Cerebellar nuclear complex (tissue), 1 donor: Measurements from ENCODE around the gene SHC2.
"Not testable (repeated sequence)": the region's sequence is repeated elsewhere in the genome, so short reads cannot be mapped to it uniquely, and the experiment has no call there.

Experiments used
- DNase-seq, 2 experiments: peaks; one replicate each; lab custom pipeline; 2025; lab: John Stamatoyannopoulos, UW

Gene SHC2

GRCh38 chr19:406971-407510 lies 53.8 kb downstream of the SHC2 start:
- DNase-seq, result no peak

GRCh38 chr19:406135-406781 lies 54.6 kb downstream of the SHC2 start:
- DNase-seq, result no peak

GRCh38 chr19:405121-405965 lies 55.5 kb downstream of the SHC2 start:
- no peak for DNase-seq

- DNase-seq, result no peak
Measured at GRCh38 chr19:403221-404027, 57.4 kb downstream of the SHC2 start.

GRCh38 chr19:402786-403185 lies 58.0 kb downstream of the SHC2 start:
- no peak for DNase-seq

- no peak for DNase-seq
Measured at GRCh38 chr19:401866-402511, 58.8 kb downstream of the SHC2 start.

- no peak for DNase-seq
Measured at GRCh38 chr19:400976-401865, 59.6 kb downstream of the SHC2 start.

DNA sequence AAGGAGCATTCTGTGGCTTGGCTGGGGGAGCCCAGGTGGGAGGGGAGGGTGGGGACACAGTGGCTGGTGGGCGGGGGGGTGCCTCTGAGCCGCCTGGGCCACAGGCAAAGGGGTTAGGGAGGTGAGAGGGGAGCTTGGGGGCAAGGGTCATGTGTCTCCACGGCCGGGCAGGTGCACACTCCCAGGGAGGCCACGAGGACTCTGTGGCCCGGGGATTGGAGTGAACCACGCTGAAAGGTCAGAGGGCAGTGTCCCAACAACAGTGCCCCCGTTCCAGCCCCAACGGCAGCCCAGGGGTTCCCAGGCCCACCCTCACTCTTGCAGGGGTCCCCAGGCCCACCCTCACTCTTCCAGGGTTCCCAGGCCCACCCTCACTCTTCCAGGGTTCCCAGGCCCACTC lies 61.5 kb downstream of the SHC2 start:
- DNase-seq, result no peak

- no peak for DNase-seq
Measured at GRCh38 chr19:398719-399118, 62.1 kb downstream of the SHC2 start.

GRCh38 chr19:397941-398706 lies 62.7 kb downstream of the SHC2 start:
- DNase-seq, result no peak

GRCh38 chr19:397321-397720 lies 63.5 kb downstream of the SHC2 start:
- no peak for DNase-seq

GRCh38 chr19:395467-395866 lies 65.4 kb downstream of the SHC2 start:
- DNase-seq, result no peak

GRCh38 chr19:394857-395256 lies 66.0 kb downstream of the SHC2 start:
- DNase-seq, result not testable (repeated sequence)

GRCh38 chr19:393560-393959 lies 67.3 kb downstream of the SHC2 start:
- DNase-seq, result not testable (repeated sequence)

- no peak for DNase-seq
Measured at GRCh38 chr19:392375-392970, 68.4 kb downstream of the SHC2 start.

DNA sequence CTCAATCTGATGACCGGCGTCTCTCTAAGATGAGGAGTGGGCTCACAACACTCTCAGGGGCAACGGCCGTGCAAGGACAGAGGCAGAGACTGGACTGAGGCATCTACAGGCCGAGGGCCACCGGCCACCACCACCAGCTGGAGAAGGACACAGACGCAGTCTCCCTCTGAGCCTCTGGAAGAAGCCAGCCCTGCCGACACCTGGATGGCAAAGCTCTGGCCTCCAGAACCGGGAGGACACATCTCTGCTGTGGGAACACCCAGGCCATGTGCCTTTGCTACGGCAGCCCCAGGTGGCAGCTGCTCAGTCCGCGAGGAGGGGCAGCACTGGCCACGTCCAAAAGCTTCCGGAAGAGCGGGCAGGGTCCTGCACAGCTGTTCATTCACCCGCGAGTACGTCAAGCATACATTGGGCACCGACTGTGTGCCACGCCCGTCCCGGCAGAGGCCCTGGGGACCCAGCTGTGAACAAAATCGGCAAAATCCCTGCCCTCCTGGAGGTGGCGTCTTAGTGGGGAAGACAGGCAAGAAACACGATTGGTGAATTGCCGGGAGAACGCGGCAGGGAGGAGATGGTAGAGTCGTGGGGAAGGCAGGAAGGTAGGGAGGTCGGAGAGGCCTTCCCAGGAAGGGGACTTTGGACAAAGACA lies 69.0 kb downstream of the SHC2 start:
- DNase-seq, result no peak

GRCh38 chr19:391207-391557 lies 69.7 kb downstream of the SHC2 start:
- DNase-seq, result no peak

DNA sequence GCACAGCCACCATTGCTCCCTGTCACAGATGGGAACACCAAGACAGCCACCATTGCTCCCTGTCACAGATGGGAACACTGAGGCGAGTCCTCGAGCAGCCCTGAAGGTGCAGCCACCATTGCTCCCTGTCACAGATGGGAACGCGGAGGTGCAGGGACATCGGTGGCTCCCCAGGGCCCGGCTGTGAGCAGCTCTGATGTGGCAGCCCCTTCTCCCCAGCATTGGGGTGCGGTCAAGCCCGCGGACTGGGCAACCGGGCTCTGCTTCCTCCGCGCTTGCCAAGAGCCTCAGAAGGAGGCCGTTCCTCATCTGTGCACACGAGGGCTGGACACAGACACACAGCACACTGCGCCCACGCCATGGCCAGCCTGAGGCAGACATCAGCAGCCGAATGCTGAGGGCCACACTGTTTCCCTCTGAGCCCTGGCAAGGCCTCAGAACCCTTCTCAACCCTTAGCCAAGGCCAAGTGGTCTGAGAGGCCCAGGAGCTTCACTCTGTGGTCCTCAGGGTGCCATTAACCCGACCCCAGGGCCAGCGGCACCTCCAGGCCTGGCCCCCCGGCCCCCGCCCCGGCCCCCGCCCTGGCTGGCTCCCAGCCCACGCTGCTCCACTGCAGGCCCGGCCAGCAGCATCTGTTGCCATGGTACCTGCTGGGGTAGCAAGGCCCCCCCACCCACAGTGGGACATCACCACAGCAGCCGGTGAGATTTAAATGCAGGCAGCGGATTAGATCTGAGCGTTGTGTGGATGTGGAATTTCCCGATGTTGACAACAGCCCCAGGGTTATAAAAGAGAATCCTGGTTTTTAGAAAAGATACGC lies 70.2 kb downstream of the SHC2 start:
- DNase-seq, result no peak
